H4 (cell line): ENCODE measurements around the gene LIPA. TPM values are rescaled to one million over a fixed set of nuclear protein-coding genes. Genes with fewer than 3 reads are reported as not detected.

Experiments
- DNase-seq: peaks from one replicate; pipeline ENCODE4 v3.0.0-alpha.2; 2015; ENCODE audit warnings: low spot score
- total RNA-seq: library from RNA; depleted of rRNA; stranded (reverse); fragments of >200 nt; shearing (Covaris generic); gene quantifications from 2 replicates; pipeline ENCODE4 v1.2.3, GENCODE V29; 2014; rRNA removed

Gene LIPA
- total RNA-seq, 1 experiment from 2014 or later, result 101 TPM

- no peak for DNase-seq
These were observed 86.7 kb downstream of the LIPA start for GRCh38 chr10:89164920-89165319.

DNA sequence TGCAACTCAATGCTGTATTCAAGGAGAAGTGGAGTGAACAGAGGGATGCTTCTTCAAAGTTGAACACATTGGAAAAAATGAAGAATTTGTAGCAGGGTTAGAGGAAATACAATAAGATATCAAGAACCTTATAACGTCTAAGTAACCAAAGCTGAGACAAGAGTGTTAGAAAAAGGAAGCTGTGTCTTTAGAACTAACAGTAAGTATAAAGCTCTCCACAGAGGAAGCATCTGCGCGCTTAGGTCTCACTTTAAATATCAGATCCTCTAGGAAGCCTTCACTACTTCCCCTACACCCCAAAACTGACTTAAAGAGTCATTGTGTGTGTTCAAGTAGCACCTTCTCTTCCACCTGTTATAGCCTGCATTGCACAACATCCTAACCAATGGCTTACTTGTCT, 87.5 kb downstream of the LIPA start:
- no peak for DNase-seq

Other genes starting within 250 kb of the LIPA start
- gene CH25H, start 44.5 kb downstream of the LIPA start, total RNA-seq, result 0.12 TPM in 1 of 2 replicates, not detected in the other
- gene IFIT2, start 50.3 kb upstream of the LIPA start, total RNA-seq, result 3.9 and 4.0 TPM in 2 replicates
- gene IFIT3, start 76.2 kb upstream of the LIPA start, total RNA-seq, result 24.6 and 31.4 TPM in 2 replicates
- 0.12 TPM in 1 of 2 replicates, not detected in the other for gene IFIT1B, start 126.3 kb upstream of the LIPA start, total RNA-seq
- 102 and 123 TPM in 2 replicates for gene IFIT1, start 140.8 kb upstream of the LIPA start, total RNA-seq
- 34.9 and 41.6 TPM in 2 replicates for gene IFIT5, start 162.8 kb upstream of the LIPA start, total RNA-seq